PC-9 (cell line): Measurements from ENCODE around the gene UBR1. TPM values are rescaled to one million over a fixed set of nuclear protein-coding genes. Genes with fewer than 3 reads are reported as not detected.

Experiments used
- BruUV-seq: library from RNA; stranded (reverse); fragments of 400-500 nt; replicated peaks from 2 replicates; lab custom pipeline; 2021; lab: Mats Ljungman, UMichigan
- CTCF ChIA-PET: fragments of 300-600 bp; sonication (Branson Sonifier 250); formaldehyde crosslinking; loops from one replicate; lab custom pipeline; 2022; ENCODE audit warnings: antibody characterized with exemption; lab: Charles Lee
- POLR2A ChIA-PET: fragments of 300-600 bp; sonication (Branson Sonifier 250); formaldehyde crosslinking; loops from one replicate; lab custom pipeline; 2022; ENCODE audit warnings: antibody characterized with exemption; ENCODE audit not compliant: unreplicated experiment; lab: Charles Lee
- DNase-seq, 2 experiments: peaks; one replicate each; pipeline versions ENCODE4 v3.0.0 to v3.0.0-alpha.2; 2015 to 2022; ENCODE audit warnings: mixed read lengths in 1 of 2
- H2AFZ ChIP-seq: fragments of 200-600 bp; sonication (generic); 2 replicates; pipeline ENCODE4 v1.8.1; 2017; ENCODE audit warnings: antibody characterized with exemption
- H3F3A ChIP-seq: fragments of 200-600 bp; sonication (generic); 2 replicates; pipeline ENCODE4 v1.8.1; 2017; ENCODE audit warnings: antibody characterized with exemption, mild to moderate bottlenecking, low read depth; ENCODE audit not compliant: insufficient read depth
- H3K27ac ChIP-seq: fragments of 200-600 bp; sonication (generic); 2 replicates; pipeline ENCODE4 v1.6.1; 2016; ENCODE audit warnings: mixed run types
- H3K27me3 ChIP-seq: fragments of 200-600 bp; sonication (generic); 2 replicates; pipeline ENCODE4 v1.6.1; 2016; ENCODE audit warnings: low read depth, mixed run types; ENCODE audit not compliant: insufficient read depth
- H3K36me3 ChIP-seq: fragments of 200-600 bp; sonication (generic); 2 replicates; pipeline ENCODE4 v1.6.1; 2016; ENCODE audit warnings: low read depth, mixed run types
- H3K4me1 ChIP-seq: fragments of 200-600 bp; sonication (generic); replicated peaks from 2 replicates; pipeline ENCODE4 v1.6.1; 2016; ENCODE audit warnings: mixed run types; ENCODE audit not compliant: insufficient read depth
- H3K4me2 ChIP-seq: fragments of 200-600 bp; sonication (generic); 2 replicates; pipeline ENCODE4 v1.6.1; 2017; ENCODE audit warnings: mixed run types
- H3K4me3 ChIP-seq: fragments of 200-600 bp; sonication (generic); 2 replicates; pipeline ENCODE4 v1.6.1; 2016; ENCODE audit warnings: mixed run types
- H3K79me2 ChIP-seq: fragments of 200-600 bp; sonication (generic); 2 replicates; pipeline ENCODE4 v1.6.1; 2017; ENCODE audit warnings: low read depth, mixed run types
- H3K9me2 ChIP-seq: fragments of 200-600 bp; sonication (generic); 2 replicates; pipeline ENCODE4 v1.8.1; 2017; ENCODE audit warnings: mild to moderate bottlenecking; ENCODE audit not compliant: insufficient read depth
- H3K9me3 ChIP-seq: fragments of 200-600 bp; sonication (generic); 2 replicates; pipeline ENCODE4 v1.8.1; 2016; ENCODE audit warnings: low read depth; ENCODE audit not compliant: insufficient read depth
- H4K20me1 ChIP-seq: fragments of 200-600 bp; sonication (generic); 2 replicates; pipeline ENCODE4 v1.8.1; 2017; ENCODE audit not compliant: insufficient read depth
- CTCF ChIP-seq: fragments of 200-600 bp; sonication (generic); conservative IDR thresholded peaks from 2 replicates; pipeline ENCODE4 v1.6.1; 2017; ENCODE audit warnings: mixed run types, antibody characterized with exemption, mild to moderate bottlenecking, moderate library complexity
- EZH2 ChIP-seq: fragments of 200-600 bp; sonication (generic); IDR thresholded peaks from 2 replicates; pipeline ENCODE4 v1.8.0; 2017; ENCODE audit warnings: antibody characterized with exemption, low read depth
- intact Hi-C: fragments of 100-400 bp; cut with micrococcal nuclease; formaldehyde crosslinking; loops from one replicate; pipeline ENCODE4 v1.10.0; 2022; ENCODE audit not compliant: unreplicated experiment
- total RNA-seq: library from RNA; stranded (reverse); gene quantifications from 2 replicates; pipeline ENCODE4 v1.2.3, GENCODE V29; 2021

UBR1 gene
- total RNA-seq, 1 experiment from 2014 or later = 17.1 TPM

- no peak overlapping the region for H3K4me2 ChIP-seq
- H4K20me1 ChIP-seq = no peaks in the 10 kb centered on the region
- H3K36me3 ChIP-seq = no peaks in the 10 kb centered on the region
- no peak overlapping the region for H3K27ac ChIP-seq
- H3K9me2 ChIP-seq = no peaks in the 10 kb centered on the region
- H3K79me2 ChIP-seq = peaks cover 14% of the 10 kb centered on the region; the same call in 1 of the 2 replicates
- ChIA-PET CTCF (no interaction called here), POLR2A (no interaction called here)
- peaks cover 15% of the 10 kb centered on the region; the same call in 1 of the 2 replicates for H3K4me1 ChIP-seq
- no peak overlapping the region for H2AFZ ChIP-seq
- TF ChIP-seq CTCF (no peak), EZH2 (no peak)
- peaks cover 7% of the 10 kb centered on the region; the same call in 1 of the 2 replicates for H3F3A ChIP-seq
- H3K27me3 ChIP-seq = no peaks in the 10 kb centered on the region
- DNase-seq = no peak
- intact Hi-C loops = loop anchor here (5.0 kb wide), 1 partner anchor 93 kb away; no protein-coding TSS in a partner anchor
- BruUV-seq = no TSS peak
- no peaks in the 10 kb centered on the region for H3K9me3 ChIP-seq
- H3K4me3 ChIP-seq = no peak overlapping the region
Measured at GRCh38 chr15:42915654-42916315, 190.1 kb downstream of the UBR1 start.

- Histone ChIP-seq H2AFZ (no peak overlapping the region), H3F3A (peaks cover 7% of the 10 kb centered on the region; the same call in 1 of the 2 replicates), H3K4me2 (no peak overlapping the region), H3K4me1 (peaks cover 15% of the 10 kb centered on the region; the same call in 1 of the 2 replicates), H3K27ac (no peak overlapping the region), H3K4me3 (no peak overlapping the region), H3K9me3 (no peaks in the 10 kb centered on the region), H4K20me1 (no peaks in the 10 kb centered on the region), H3K36me3 (no peaks in the 10 kb centered on the region), H3K9me2 (no peaks in the 10 kb centered on the region), H3K79me2 (peaks cover 11% of the 10 kb centered on the region; the same call in 1 of the 2 replicates), H3K27me3 (no peaks in the 10 kb centered on the region)
- ChIA-PET POLR2A (no interaction called here), CTCF (no interaction called here)
- DNase-seq = no peak
- TF ChIP-seq EZH2 (no peak), CTCF (no peak)
- no TSS peak for BruUV-seq
- intact Hi-C loops = loop anchor here (5.0 kb wide), 1 partner anchor 93 kb away; no protein-coding TSS in a partner anchor
Measured at GRCh38 chr15:42914728-42915497, 190.9 kb downstream of the UBR1 start.

GRCh38 chr15:42911058-42911592 is 194.7 kb downstream of the UBR1 start:
- Histone ChIP-seq H3K9me3 (no peaks in the 10 kb centered on the region), H3K27me3 (no peaks in the 10 kb centered on the region), H3F3A (no peaks in the 10 kb centered on the region), H3K4me2 (no peak overlapping the region), H4K20me1 (no peaks in the 10 kb centered on the region), H2AFZ (no peak overlapping the region), H3K4me3 (no peak overlapping the region), H3K4me1 (no peaks in the 10 kb centered on the region), H3K9me2 (no peaks in the 10 kb centered on the region), H3K27ac (no peak overlapping the region), H3K79me2 (no peaks in the 10 kb centered on the region), H3K36me3 (no peaks in the 10 kb centered on the region)
- intact Hi-C loops = no loop called here
- no TSS peak for BruUV-seq
- ChIA-PET POLR2A (interaction anchor here (0.6 kb wide), 1 partner anchor 340 kb away, joined by 11 read pairs; no protein-coding TSS in a partner anchor), CTCF (no interaction called here)
- DNase-seq = no peak
- TF ChIP-seq EZH2 = no peak
- no peak for TF ChIP-seq CTCF
